HUES64 (cell line): Measurements from ENCODE around the gene IL17RD.

ENCODE experiments used
- H3K27ac ChIP-seq: 2 replicates; pipeline ENCODE4 v1.7.0; 2013; ENCODE audit warnings: low read depth, low read length, inconsistent platforms
- H3K27me3 ChIP-seq: 2 replicates; pipeline ENCODE4 v1.6.1; 2013; ENCODE audit warnings: mild to moderate bottlenecking, low read length; ENCODE audit not compliant: insufficient read depth
- H3K36me3 ChIP-seq: 2 replicates; pipeline ENCODE4 v1.6.1; 2013; ENCODE audit warnings: mild to moderate bottlenecking, low read length; ENCODE audit not compliant: insufficient read depth
- H3K4me1 ChIP-seq: 2 replicates; pipeline ENCODE4 v1.6.1; 2013; ENCODE audit warnings: mild to moderate bottlenecking, low read length, moderate library complexity; ENCODE audit not compliant: insufficient read depth
- H3K4me3 ChIP-seq: 2 replicates; pipeline ENCODE4 v1.5.1; 2013; ENCODE audit warnings: mild to moderate bottlenecking, low read length, moderate library complexity
- H3K9ac ChIP-seq: 2 replicates; pipeline ENCODE4 v1.6.1; 2013; ENCODE audit warnings: mild to moderate bottlenecking, low read depth, low read length
- H3K9me3 ChIP-seq: 2 replicates; pipeline ENCODE4 v1.6.1; 2013; ENCODE audit warnings: low read depth, low read length; ENCODE audit not compliant: insufficient read depth
- WGBS: fragments of 150-250, 120-280 bp; methylation state at CpG from one replicate; pipeline ENCODE4 v1.1.7; 2013; ENCODE audit warnings: missing lambda C conversion rate; 5-methylcytosine and 5-hydroxymethylcytosine counted together

IL17RD gene

GRCh38 chr3:57158813-57159738, 6.1 kb downstream of the IL17RD start:
- Histone ChIP-seq H3K4me1 (peaks cover 83% of the 10 kb centered on the region), H3K4me3 (peak overlapping the region; percentile 23; the same call in 1 of the 2 replicates), H3K36me3 (no peaks in the 10 kb centered on the region; the same call in 1 of the 2 replicates), H3K9me3 (no peaks in the 10 kb centered on the region), H3K27me3 (peaks cover 12% of the 10 kb centered on the region), H3K27ac (peak overlapping the region; percentile 76), H3K9ac (peak overlapping the region; percentile 64; the same call in 1 of the 2 replicates)
- 7% methylated on average over 8 of the region's 8 CpGs for WGBS

GRCh38 chr3:57158325-57158724, 6.8 kb downstream of the IL17RD start:
- Histone ChIP-seq H3K27me3 (peaks cover 7% of the 10 kb centered on the region), H3K4me1 (peaks cover 87% of the 10 kb centered on the region), H3K9me3 (no peaks in the 10 kb centered on the region), H3K9ac (peak overlapping the region; percentile 10; the same call in 1 of the 2 replicates), H3K27ac (peak overlapping the region; percentile 76; the same call in 1 of the 2 replicates), H3K36me3 (no peaks in the 10 kb centered on the region; the same call in 1 of the 2 replicates), H3K4me3 (no peak overlapping the region; the same call in 1 of the 2 replicates)
- 62% methylated on average over 3 of the region's 3 CpGs for WGBS

GRCh38 chr3:57157545-57157944, 7.6 kb downstream of the IL17RD start:
- H3K27me3 ChIP-seq: no peaks in the 10 kb centered on the region; the same call in 1 of the 2 replicates
- no peak overlapping the region for H3K4me3 ChIP-seq
- no peak overlapping the region for H3K27ac ChIP-seq
- H3K4me1 ChIP-seq: peaks cover 87% of the 10 kb centered on the region
- no peak overlapping the region; the same call in 1 of the 2 replicates for H3K9ac ChIP-seq
- 57% methylated on average over 10 of the region's 10 CpGs for WGBS
- H3K9me3 ChIP-seq: no peaks in the 10 kb centered on the region
- no peaks in the 10 kb centered on the region; the same call in 1 of the 2 replicates for H3K36me3 ChIP-seq

GRCh38 chr3:57155310-57155643, 9.9 kb downstream of the IL17RD start:
- Histone ChIP-seq H3K9me3 (no peaks in the 10 kb centered on the region), H3K36me3 (peaks cover 2% of the 10 kb centered on the region; the same call in 1 of the 2 replicates), H3K9ac (no peak overlapping the region), H3K4me1 (peaks cover 87% of the 10 kb centered on the region), H3K27ac (no peak overlapping the region), H3K4me3 (no peak overlapping the region), H3K27me3 (no peaks in the 10 kb centered on the region)
- 95% methylated on average over 3 of the region's 3 CpGs for WGBS

- Histone ChIP-seq H3K4me1 (peaks cover 83% of the 10 kb centered on the region), H3K9ac (no peak overlapping the region), H3K36me3 (peaks cover 7% of the 10 kb centered on the region; the same call in 1 of the 2 replicates), H3K9me3 (no peaks in the 10 kb centered on the region), H3K27me3 (no peaks in the 10 kb centered on the region), H3K27ac (no peak overlapping the region), H3K4me3 (no peak overlapping the region)
- WGBS: 77% methylated on average over 15 of the region's 15 CpGs
Measured at GRCh38 chr3:57154470-57155309, 10.5 kb downstream of the IL17RD start.

GRCh38 chr3:57152151-57153143, 12.7 kb downstream of the IL17RD start:
- H3K9me3 ChIP-seq: no peaks in the 10 kb centered on the region
- 61% methylated on average over 19 of the region's 19 CpGs for WGBS
- no peaks in the 10 kb centered on the region for H3K27me3 ChIP-seq
- H3K9ac ChIP-seq: peak overlapping the region; percentile 4; the same call in 1 of the 2 replicates
- H3K4me3 ChIP-seq: peak overlapping the region; percentile 7; the same call in 1 of the 2 replicates
- peaks cover 64% of the 10 kb centered on the region for H3K4me1 ChIP-seq
- peaks cover 25% of the 10 kb centered on the region for H3K36me3 ChIP-seq
- peak overlapping the region; percentile 45; the same call in 1 of the 2 replicates for H3K27ac ChIP-seq

GRCh38 chr3:57151749-57152148, 13.4 kb downstream of the IL17RD start:
- Histone ChIP-seq H3K9ac (peak overlapping the region; percentile 4; the same call in 1 of the 2 replicates), H3K9me3 (no peaks in the 10 kb centered on the region), H3K4me3 (peak overlapping the region; percentile 7; the same call in 1 of the 2 replicates), H3K4me1 (peaks cover 57% of the 10 kb centered on the region), H3K27me3 (no peaks in the 10 kb centered on the region), H3K36me3 (peaks cover 28% of the 10 kb centered on the region), H3K27ac (peak overlapping the region; percentile 45; the same call in 1 of the 2 replicates)
- 71% methylated on average over 3 of the region's 3 CpGs for WGBS

GRCh38 chr3:57151021-57151449, 14.1 kb downstream of the IL17RD start:
- Histone ChIP-seq H3K4me1 (peaks cover 51% of the 10 kb centered on the region), H3K9me3 (no peaks in the 10 kb centered on the region), H3K4me3 (no peak overlapping the region), H3K27ac (no peak overlapping the region; the same call in 1 of the 2 replicates), H3K36me3 (peaks cover 28% of the 10 kb centered on the region), H3K27me3 (no peaks in the 10 kb centered on the region), H3K9ac (no peak overlapping the region)
- 90% methylated on average over 2 of the region's 2 CpGs for WGBS

- Histone ChIP-seq H3K36me3 (peaks cover 28% of the 10 kb centered on the region), H3K9ac (no peak overlapping the region), H3K27me3 (no peaks in the 10 kb centered on the region), H3K4me1 (peaks cover 45% of the 10 kb centered on the region), H3K27ac (no peak overlapping the region; the same call in 1 of the 2 replicates), H3K4me3 (no peak overlapping the region), H3K9me3 (no peaks in the 10 kb centered on the region)
- 94% methylated on average over 7 of the region's 7 CpGs for WGBS
Measured at GRCh38 chr3:57150113-57150581, 15.0 kb downstream of the IL17RD start.

GRCh38 chr3:57147071-57147470, 18.1 kb downstream of the IL17RD start:
- Histone ChIP-seq H3K27ac (no peak overlapping the region), H3K9me3 (no peaks in the 10 kb centered on the region), H3K9ac (no peak overlapping the region), H3K4me1 (peaks cover 40% of the 10 kb centered on the region), H3K36me3 (peaks cover 36% of the 10 kb centered on the region), H3K27me3 (no peaks in the 10 kb centered on the region), H3K4me3 (no peak overlapping the region)
- WGBS: 100% methylated on average over 1 of the region's 2 CpGs
